ENCODE data around the gene GINS2. TPM values are rescaled to one million over a fixed set of nuclear protein-coding genes. Genes with fewer than 3 reads are reported as not detected.

GINS2 gene
- total RNA-seq, 2 experiments from 2014 or later = 1.1 to 1.4 TPM

DNA sequence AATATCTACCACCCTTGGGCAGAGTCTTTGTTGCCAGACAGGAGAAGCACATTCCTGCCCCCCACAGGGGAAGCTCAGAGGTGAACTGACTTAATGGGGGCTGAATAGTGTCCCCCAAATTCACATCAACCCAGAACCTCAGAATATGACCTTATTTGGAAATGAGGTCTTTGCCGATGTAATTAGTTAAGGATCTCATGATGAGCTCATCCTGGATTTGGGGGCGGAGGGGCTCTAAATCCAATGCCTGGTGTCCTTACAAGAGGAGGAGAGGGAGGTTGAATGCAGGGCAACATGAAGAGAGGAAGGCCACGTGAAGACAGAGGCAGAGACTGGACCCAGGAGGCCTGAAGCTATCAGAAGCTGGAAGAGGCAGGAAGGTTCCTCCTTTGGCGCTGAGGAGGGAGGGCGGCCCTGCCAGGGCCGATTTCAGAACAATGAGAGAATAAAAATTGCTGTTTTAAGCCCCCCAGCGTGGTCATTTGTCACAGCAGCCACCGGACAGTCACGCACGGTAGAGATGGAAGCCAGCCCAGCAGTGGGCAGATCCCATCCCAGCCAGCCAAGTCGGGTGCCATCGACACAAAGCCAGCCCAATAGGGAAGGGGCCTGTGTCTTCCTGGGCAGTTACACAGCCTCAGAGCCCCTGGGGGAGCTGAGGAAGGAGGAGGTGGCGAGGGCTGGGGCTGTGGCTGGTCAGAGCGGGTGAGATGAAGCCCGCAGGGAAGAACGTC, 40.9 kb upstream of the GINS2 start:
- Histone ChIP-seq H3K4me1 (ENCODE audit: insufficient read depth, low read length) (peaks cover 18% of the 10 kb centered on the region), H3K27ac (ENCODE audit: low read depth in 1 of 2, low read length in 2 of 2) (no peak overlapping the region), H3K27me3 (ENCODE audit: control insufficient read depth in 1 of 2, insufficient read depth in 2 of 2, low read length in 2 of 2) (no peaks in the 10 kb centered on the region), H3K4me3 (ENCODE audit: low read length) (no peak overlapping the region), H3K36me3 (ENCODE audit: insufficient read depth, low read length) (no peaks in the 10 kb centered on the region), H3K9me3 (ENCODE audit: control insufficient read depth in 1 of 2, insufficient read depth in 1 of 2, low read length in 2 of 2) (no peaks in the 10 kb centered on the region)
- no peak for DNase-seq
- TF ChIP-seq, protein P1, sequence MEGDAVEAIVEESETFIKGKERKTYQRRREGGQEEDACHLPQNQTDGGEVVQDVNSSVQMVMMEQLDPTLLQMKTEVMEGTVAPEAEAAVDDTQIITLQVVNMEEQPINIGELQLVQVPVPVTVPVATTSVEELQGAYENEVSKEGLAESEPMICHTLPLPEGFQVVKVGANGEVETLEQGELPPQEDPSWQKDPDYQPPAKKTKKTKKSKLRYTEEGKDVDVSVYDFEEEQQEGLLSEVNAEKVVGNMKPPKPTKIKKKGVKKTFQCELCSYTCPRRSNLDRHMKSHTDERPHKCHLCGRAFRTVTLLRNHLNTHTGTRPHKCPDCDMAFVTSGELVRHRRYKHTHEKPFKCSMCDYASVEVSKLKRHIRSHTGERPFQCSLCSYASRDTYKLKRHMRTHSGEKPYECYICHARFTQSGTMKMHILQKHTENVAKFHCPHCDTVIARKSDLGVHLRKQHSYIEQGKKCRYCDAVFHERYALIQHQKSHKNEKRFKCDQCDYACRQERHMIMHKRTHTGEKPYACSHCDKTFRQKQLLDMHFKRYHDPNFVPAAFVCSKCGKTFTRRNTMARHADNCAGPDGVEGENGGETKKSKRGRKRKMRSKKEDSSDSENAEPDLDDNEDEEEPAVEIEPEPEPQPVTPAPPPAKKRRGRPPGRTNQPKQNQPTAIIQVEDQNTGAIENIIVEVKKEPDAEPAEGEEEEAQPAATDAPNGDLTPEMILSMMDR (IDR thresholded peaks at IDR 0.05) = no peak
- no peak for ATAC-seq (ENCODE audit: poor library complexity)
- peaks cover 14% of the 10 kb centered on the region for H3K4me1 Mint-ChIP-seq (ENCODE audit: low read depth)
- ChIA-PET CTCF (no interaction called here), POLR2A (no interaction called here)
- intact Hi-C loops (cut with DNase I, micrococcal nuclease) = no loop called here
- no peaks in the 10 kb centered on the region for H3K9me3 Mint-ChIP-seq
- H3K36me3 Mint-ChIP-seq (ENCODE audit: low read depth) = peaks cover 6% of the 10 kb centered on the region
- H3K27me3 Mint-ChIP-seq = no peaks in the 10 kb centered on the region
- H3K27ac Mint-ChIP-seq = no peak overlapping the region
- H3K4me3 Mint-ChIP-seq = no peak overlapping the region

DNA sequence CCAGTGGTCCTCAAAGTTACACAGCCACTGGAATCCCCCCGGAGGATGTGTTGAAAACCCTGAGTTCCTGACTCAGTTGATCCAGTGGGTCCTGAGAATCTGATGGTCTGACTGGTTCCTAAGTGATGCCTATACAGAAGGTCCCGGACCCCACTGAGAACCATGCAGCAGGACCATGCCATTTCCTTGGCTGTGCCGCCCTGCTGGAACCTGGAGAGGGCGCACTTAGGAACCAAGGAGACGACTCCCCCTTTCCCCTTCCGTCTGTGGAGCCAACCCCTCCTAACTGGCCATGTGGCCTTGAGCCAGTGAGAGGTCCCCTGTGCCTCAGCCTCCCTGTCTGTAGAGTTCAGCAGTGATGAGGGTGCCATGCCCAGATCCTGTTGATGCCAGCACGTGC, 40.1 kb upstream of the GINS2 start:
- intact Hi-C loops (cut with DNase I, micrococcal nuclease) = no loop called here
- POLR2A ChIA-PET = no interaction called here
- CTCF ChIA-PET = no interaction called here
- H3K36me3 Mint-ChIP-seq (ENCODE audit: low read depth) = peaks cover 6% of the 10 kb centered on the region
- H3K9me3 Mint-ChIP-seq = no peaks in the 10 kb centered on the region
- H3K27me3 Mint-ChIP-seq = no peaks in the 10 kb centered on the region
- TF ChIP-seq, protein P1 (IDR thresholded peaks at IDR 0.05) = no peak
- H3K36me3 ChIP-seq (ENCODE audit: insufficient read depth, low read length) = no peaks in the 10 kb centered on the region
- no peaks in the 10 kb centered on the region for H3K27me3 ChIP-seq (ENCODE audit: control insufficient read depth in 1 of 2, insufficient read depth in 2 of 2, low read length in 2 of 2)
- no peak overlapping the region for H3K27ac Mint-ChIP-seq
- no peak overlapping the region for H3K4me3 Mint-ChIP-seq
- DNase-seq (no peak), ATAC-seq (ENCODE audit: poor library complexity) (no peak)
- no peaks in the 10 kb centered on the region for H3K9me3 ChIP-seq (ENCODE audit: control insufficient read depth in 1 of 2, insufficient read depth in 1 of 2, low read length in 2 of 2)
- peaks cover 13% of the 10 kb centered on the region for H3K4me1 Mint-ChIP-seq (ENCODE audit: low read depth)
- no peak overlapping the region for H3K27ac ChIP-seq (ENCODE audit: low read depth in 1 of 2, low read length in 2 of 2)
- H3K4me3 ChIP-seq (ENCODE audit: low read length) = no peak overlapping the region
- peaks cover 11% of the 10 kb centered on the region for H3K4me1 ChIP-seq (ENCODE audit: insufficient read depth, low read length)

DNA sequence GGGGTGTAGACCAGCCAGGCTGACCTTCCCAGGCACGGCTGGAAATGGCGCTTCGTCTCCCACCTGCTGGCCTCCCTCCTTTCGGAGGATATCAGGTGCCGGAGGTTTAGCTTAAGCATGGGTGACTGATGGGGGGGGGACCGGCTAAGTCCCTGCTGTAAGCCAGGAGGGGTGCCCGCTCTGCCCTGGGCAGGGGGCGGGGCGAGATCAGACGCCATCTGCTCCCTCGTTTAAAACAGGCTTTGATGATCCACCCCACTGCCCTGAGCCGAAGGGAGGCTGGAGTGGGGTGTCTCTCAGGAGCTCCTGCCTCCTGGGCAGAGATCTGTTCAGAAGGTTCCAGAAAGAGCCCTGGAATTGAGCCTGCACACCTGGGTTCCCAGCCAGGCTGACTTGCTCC, 36.2 kb upstream of the GINS2 start:
- H3K27ac Mint-ChIP-seq = no peak overlapping the region
- TF ChIP-seq, protein P1 (IDR thresholded peaks at IDR 0.05) = no peak
- ChIA-PET CTCF (no interaction called here), POLR2A (no interaction called here)
- peaks cover 4% of the 10 kb centered on the region for H3K4me1 Mint-ChIP-seq (ENCODE audit: low read depth)
- H3K27me3 ChIP-seq (ENCODE audit: control insufficient read depth in 1 of 2, insufficient read depth in 2 of 2, low read length in 2 of 2) = no peaks in the 10 kb centered on the region
- intact Hi-C loops (cut with DNase I, micrococcal nuclease) = no loop called here
- peaks cover 2% of the 10 kb centered on the region for H3K4me1 ChIP-seq (ENCODE audit: insufficient read depth, low read length)
- no peaks in the 10 kb centered on the region for H3K27me3 Mint-ChIP-seq
- H3K36me3 Mint-ChIP-seq (ENCODE audit: low read depth) = peaks cover 6% of the 10 kb centered on the region
- no peak overlapping the region for H3K4me3 Mint-ChIP-seq
- no peaks in the 10 kb centered on the region for H3K36me3 ChIP-seq (ENCODE audit: insufficient read depth, low read length)
- no peaks in the 10 kb centered on the region for H3K9me3 ChIP-seq (ENCODE audit: control insufficient read depth in 1 of 2, insufficient read depth in 1 of 2, low read length in 2 of 2)
- H3K4me3 ChIP-seq (ENCODE audit: low read length) = no peak overlapping the region
- no peak for DNase-seq
- no peak for ATAC-seq (ENCODE audit: poor library complexity)
- no peaks in the 10 kb centered on the region for H3K9me3 Mint-ChIP-seq
- no peak overlapping the region for H3K27ac ChIP-seq (ENCODE audit: low read depth in 1 of 2, low read length in 2 of 2)

Measured in CD4-positive, alpha-beta T cell (primary cell).